HG02943 (cell line): ENCODE data around the gene SEPTIN5.

ENCODE experiments used
- ATAC-seq: cut with Tn5 transposase; IDR thresholded peaks from one replicate; pipeline ENCODE4 v1.9.1; 2021; ENCODE audit warnings: mild to moderate bottlenecking, low read depth, moderate library complexity; ENCODE audit not compliant: unreplicated experiment

SEPTIN5 gene

GRCh38 chr22:19745155-19746101 is 31.1 kb downstream of the SEPTIN5 start:
- ATAC-seq = no peak

- ATAC-seq = no peak
Measured at GRCh38 chr22:19746726-19747125, 32.4 kb downstream of the SEPTIN5 start.

- ATAC-seq = no peak
Measured at GRCh38 chr22:19747551-19747950, 33.2 kb downstream of the SEPTIN5 start.

- ATAC-seq = no peak
Measured at GRCh38 chr22:19748139-19748538, 33.8 kb downstream of the SEPTIN5 start.

GRCh38 chr22:19748991-19749664 is 34.8 kb downstream of the SEPTIN5 start:
- no peak for ATAC-seq

GRCh38 chr22:19749876-19750275 is 35.6 kb downstream of the SEPTIN5 start:
- no peak for ATAC-seq

- no peak for ATAC-seq
Measured at GRCh38 chr22:19750507-19751490, 36.5 kb downstream of the SEPTIN5 start.

GRCh38 chr22:19751497-19752245 is 37.4 kb downstream of the SEPTIN5 start:
- ATAC-seq = no peak

- ATAC-seq = no peak
Measured at GRCh38 chr22:19753090-19753842, 39.0 kb downstream of the SEPTIN5 start.

- no peak for ATAC-seq
Measured at GRCh38 chr22:19753996-19754700, 39.8 kb downstream of the SEPTIN5 start.

GRCh38 chr22:19754701-19755144 is 40.4 kb downstream of the SEPTIN5 start:
- ATAC-seq = no peak

- no peak for ATAC-seq
Measured at GRCh38 chr22:19755145-19755710, 40.9 kb downstream of the SEPTIN5 start.

- ATAC-seq = no peak
Measured at GRCh38 chr22:19755722-19756287, 41.5 kb downstream of the SEPTIN5 start.

- ATAC-seq = no peak
Measured at GRCh38 chr22:19756288-19757128, 42.2 kb downstream of the SEPTIN5 start.

GRCh38 chr22:19757140-19757984 is 43.1 kb downstream of the SEPTIN5 start:
- ATAC-seq = no peak
